ENCODE data around the gene TAF11L6. TPM values are rescaled to one million over a fixed set of nuclear protein-coding genes. Genes with fewer than 3 reads are reported as not detected.
"Not testable (repeated sequence)": the region's sequence is repeated elsewhere in the genome, so short reads cannot be mapped to it uniquely, and the experiment has no call there.

TAF11L6 gene
- total RNA-seq, 1 experiment from 2014 or later: not detected

DNA sequence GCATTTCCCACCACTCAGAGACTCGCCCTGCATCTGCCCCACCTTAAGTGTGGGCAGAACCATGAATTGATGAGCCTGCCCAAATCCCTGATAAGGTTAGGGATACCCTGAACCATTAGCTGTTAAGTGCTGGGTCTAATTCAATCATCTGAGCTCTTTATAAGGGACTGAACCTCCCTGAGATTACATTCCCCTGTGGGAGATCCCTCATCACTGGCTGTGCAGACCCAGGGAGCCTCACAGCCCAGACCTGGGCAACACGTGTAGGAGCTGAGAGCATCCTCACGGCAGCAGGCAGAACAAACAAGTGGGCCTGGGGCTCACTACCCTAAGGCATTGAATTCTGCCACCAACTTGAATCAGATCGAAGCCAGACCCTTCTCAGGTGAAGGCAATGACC lies 31.0 kb upstream of the TAF11L6 start:
- H4K20me1 ChIP-seq (ENCODE audit: low read length): no peaks in the 10 kb centered on the region
- peak overlapping the region; percentile 23; the same call in 1 of the 2 replicates for H2AFZ ChIP-seq (ENCODE audit: low read length)
- intact Hi-C loops (cut with micrococcal nuclease): no loop called here
- ATAC-seq: no peak
- no peak overlapping the region for H3K9ac ChIP-seq (ENCODE audit: low read length)
- H3K27ac ChIP-seq (ENCODE audit: low read length): no peak overlapping the region
- H3K4me2 ChIP-seq (ENCODE audit: low read length): no peak overlapping the region
- no peak for DNase-seq
- CTCF ChIA-PET: no interaction called here
- no peaks in the 10 kb centered on the region for H3K4me1 ChIP-seq (ENCODE audit: insufficient read depth, low read length)
- BruUV-seq (replicated peaks): no TSS peak
- POLR2A ChIA-PET (ENCODE audit: unreplicated experiment): no interaction called here
- no peaks in the 10 kb centered on the region for H3K9me3 ChIP-seq (ENCODE audit: low read length)
- no peaks in the 10 kb centered on the region for H3K36me3 ChIP-seq (ENCODE audit: low read depth, low read length)
- H3K27me3 ChIP-seq (ENCODE audit: low read length): no peaks in the 10 kb centered on the region
- TF ChIP-seq EZH2phosphoT487 (IDR thresholded peaks at IDR 0.05; ENCODE audit: borderline replicate concordance, low read length) (no peak), CTCF (conservative IDR thresholded peaks at IDR 0.05; ENCODE audit: low read depth, low read length) (no peak), EZH2 (IDR thresholded peaks at IDR 0.05; ENCODE audit: low read length, unreplicated experiment) (no peak)
- H3K4me3 ChIP-seq (ENCODE audit: low read length): no peak overlapping the region
- no peaks in the 10 kb centered on the region for H3K79me2 ChIP-seq (ENCODE audit: low read length)
- no peaks in the 10 kb centered on the region for H3F3A ChIP-seq (ENCODE audit: low read length, unreplicated experiment)
- H3K9me2 ChIP-seq (replicated peaks; ENCODE audit: low read length): no peaks in the 10 kb centered on the region

DNA sequence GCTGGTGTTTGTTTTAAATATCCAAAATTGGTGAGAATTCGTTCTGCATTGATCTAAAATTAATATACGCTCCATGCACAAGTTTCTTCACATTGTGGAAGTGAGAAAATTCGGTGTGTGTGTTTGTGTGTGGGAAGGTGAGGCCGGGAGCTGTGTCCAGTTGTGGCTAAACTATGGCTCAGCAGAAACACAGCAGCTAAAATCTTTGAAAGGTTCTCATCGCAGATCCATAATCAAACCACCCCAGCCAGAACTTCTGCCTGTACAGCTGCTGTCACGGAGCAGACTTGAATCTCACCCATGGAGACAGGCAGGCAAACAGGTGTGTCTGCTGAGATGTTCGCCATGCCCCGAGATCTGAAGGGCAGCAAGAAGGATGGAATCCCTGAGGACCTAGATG lies 30.5 kb upstream of the TAF11L6 start, which contains the start of gene TAF11L2:
Gene TAF11L2 (plus strand): TSS at position 301 of the 400 bp plus-strand sequence.
- H3K4me1 ChIP-seq (ENCODE audit: insufficient read depth, low read length); H3K4me2 ChIP-seq (ENCODE audit: low read length); H3K4me3 ChIP-seq (ENCODE audit: low read length); H3K27me3 ChIP-seq (ENCODE audit: low read length); intact Hi-C loops (cut with micrococcal nuclease); CTCF ChIA-PET; H3K79me2 ChIP-seq (ENCODE audit: low read length); H3K9me3 ChIP-seq (ENCODE audit: low read length); POLR2A ChIA-PET (ENCODE audit: unreplicated experiment); DNase-seq; H3F3A ChIP-seq (ENCODE audit: low read length, unreplicated experiment); H3K36me3 ChIP-seq (ENCODE audit: low read depth, low read length); H4K20me1 ChIP-seq (ENCODE audit: low read length); H3K27ac ChIP-seq (ENCODE audit: low read length); BruUV-seq (replicated peaks); ATAC-seq; H3K9me2 ChIP-seq (replicated peaks; ENCODE audit: low read length); H3K9ac ChIP-seq (ENCODE audit: low read length): not testable (repeated sequence)
- H2AFZ ChIP-seq (ENCODE audit: low read length): peak within 1 kb of the TSS; percentile 23; the same call in 1 of the 2 replicates

GRCh38 chr5:17511775-17512325 lies 16.6 kb upstream of the TAF11L6 start:
- TF ChIP-seq EZH2 (IDR thresholded peaks at IDR 0.05; ENCODE audit: low read length, unreplicated experiment): no peak
- TF ChIP-seq EZH2phosphoT487 (IDR thresholded peaks at IDR 0.05; ENCODE audit: borderline replicate concordance, low read length): no peak
- no peak for TF ChIP-seq CTCF (conservative IDR thresholded peaks at IDR 0.05; ENCODE audit: low read depth, low read length)
- no peaks in the 10 kb centered on the region for H3K9me3 ChIP-seq (ENCODE audit: low read length)
- intact Hi-C loops (cut with micrococcal nuclease): no loop called here
- H3K4me1 ChIP-seq (ENCODE audit: insufficient read depth, low read length): no peaks in the 10 kb centered on the region
- no peaks in the 10 kb centered on the region for H3K9me2 ChIP-seq (replicated peaks; ENCODE audit: low read length)
- CTCF ChIA-PET: no interaction called here
- ATAC-seq (no peak), DNase-seq (no peak)
- H3K36me3 ChIP-seq (ENCODE audit: low read depth, low read length): no peaks in the 10 kb centered on the region
- no peaks in the 10 kb centered on the region for H4K20me1 ChIP-seq (ENCODE audit: low read length)
- H3K9ac ChIP-seq (ENCODE audit: low read length): no peak overlapping the region
- no peak overlapping the region for H3K4me3 ChIP-seq (ENCODE audit: low read length)
- POLR2A ChIA-PET (ENCODE audit: unreplicated experiment): no interaction called here
- no peaks in the 10 kb centered on the region for H3F3A ChIP-seq (ENCODE audit: low read length, unreplicated experiment)
- no peaks in the 10 kb centered on the region for H3K27me3 ChIP-seq (ENCODE audit: low read length)
- H3K4me2 ChIP-seq (ENCODE audit: low read length): no peak overlapping the region
- H2AFZ ChIP-seq (ENCODE audit: low read length): no peak overlapping the region
- no TSS peak for BruUV-seq (replicated peaks)
- no peaks in the 10 kb centered on the region for H3K79me2 ChIP-seq (ENCODE audit: low read length)
- H3K27ac ChIP-seq (ENCODE audit: low read length): no peak overlapping the region

DNA sequence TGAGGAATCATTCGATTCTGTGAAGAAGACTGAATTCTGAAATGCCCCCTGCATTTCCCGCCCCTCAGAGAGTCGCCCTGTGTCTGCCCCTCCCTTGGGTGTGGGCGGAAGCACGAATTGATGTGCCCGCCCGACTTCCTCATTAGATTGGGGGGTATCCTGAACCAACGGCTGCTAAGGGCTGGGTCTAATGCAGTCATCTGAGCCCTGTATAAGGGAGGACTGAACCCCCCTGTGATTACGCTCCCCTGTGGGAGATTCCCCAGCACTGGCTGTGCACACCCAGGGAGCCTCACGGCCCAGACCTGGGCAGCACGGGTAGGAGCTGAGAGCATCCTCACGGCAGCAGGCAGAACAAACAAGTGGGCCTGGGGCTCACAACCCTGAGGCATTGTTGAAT lies 10.9 kb upstream of the TAF11L6 start:
- H3K4me2 ChIP-seq (ENCODE audit: low read length); H3K27me3 ChIP-seq (ENCODE audit: low read length); BruUV-seq (replicated peaks); H2AFZ ChIP-seq (ENCODE audit: low read length); H3K79me2 ChIP-seq (ENCODE audit: low read length); CTCF ChIA-PET; H3K9me3 ChIP-seq (ENCODE audit: low read length); H3K9me2 ChIP-seq (replicated peaks; ENCODE audit: low read length); H3K9ac ChIP-seq (ENCODE audit: low read length); H3F3A ChIP-seq (ENCODE audit: low read length, unreplicated experiment); POLR2A ChIA-PET (ENCODE audit: unreplicated experiment); ATAC-seq; DNase-seq; H3K27ac ChIP-seq (ENCODE audit: low read length); H3K4me1 ChIP-seq (ENCODE audit: insufficient read depth, low read length); intact Hi-C loops (cut with micrococcal nuclease); H4K20me1 ChIP-seq (ENCODE audit: low read length); H3K4me3 ChIP-seq (ENCODE audit: low read length); H3K36me3 ChIP-seq (ENCODE audit: low read depth, low read length): not testable (repeated sequence)

DNA sequence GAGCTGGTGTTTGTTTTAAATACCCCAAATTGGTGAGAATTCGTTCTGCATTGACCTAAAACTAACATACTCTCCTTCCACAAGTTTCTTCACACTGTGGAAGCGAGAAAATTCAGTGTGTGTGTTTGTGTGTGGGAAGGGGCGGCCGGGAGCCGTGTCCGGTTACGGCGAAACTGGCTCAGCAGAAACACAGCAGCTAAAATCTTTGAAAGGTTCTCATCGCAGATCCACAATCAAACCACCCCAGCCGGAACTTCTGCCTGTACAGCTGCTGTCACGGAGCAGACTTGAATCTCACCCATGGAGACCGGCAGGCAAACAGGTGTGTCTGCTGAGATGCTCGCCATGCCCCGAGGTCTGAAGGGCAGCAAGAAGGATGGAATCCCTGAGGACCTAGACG lies 10.4 kb upstream of the TAF11L6 start, which contains the start of gene TAF11L3:
Gene TAF11L3 (plus strand): TSS at position 301 of the 400 bp plus-strand sequence.
- H3K79me2 ChIP-seq (ENCODE audit: low read length); H3K4me2 ChIP-seq (ENCODE audit: low read length); H3K27me3 ChIP-seq (ENCODE audit: low read length); DNase-seq; ATAC-seq; intact Hi-C loops (cut with micrococcal nuclease); H3K27ac ChIP-seq (ENCODE audit: low read length); POLR2A ChIA-PET (ENCODE audit: unreplicated experiment); CTCF ChIA-PET; BruUV-seq (replicated peaks); H3K9ac ChIP-seq (ENCODE audit: low read length); H3K4me3 ChIP-seq (ENCODE audit: low read length); H3K9me2 ChIP-seq (replicated peaks; ENCODE audit: low read length); H4K20me1 ChIP-seq (ENCODE audit: low read length); H3K9me3 ChIP-seq (ENCODE audit: low read length); H3K36me3 ChIP-seq (ENCODE audit: low read depth, low read length); H3K4me1 ChIP-seq (ENCODE audit: insufficient read depth, low read length); H2AFZ ChIP-seq (ENCODE audit: low read length); H3F3A ChIP-seq (ENCODE audit: low read length, unreplicated experiment): not testable (repeated sequence)
